ENCODE measurements around the gene DAPK1.

Gene DAPK1

DNA sequence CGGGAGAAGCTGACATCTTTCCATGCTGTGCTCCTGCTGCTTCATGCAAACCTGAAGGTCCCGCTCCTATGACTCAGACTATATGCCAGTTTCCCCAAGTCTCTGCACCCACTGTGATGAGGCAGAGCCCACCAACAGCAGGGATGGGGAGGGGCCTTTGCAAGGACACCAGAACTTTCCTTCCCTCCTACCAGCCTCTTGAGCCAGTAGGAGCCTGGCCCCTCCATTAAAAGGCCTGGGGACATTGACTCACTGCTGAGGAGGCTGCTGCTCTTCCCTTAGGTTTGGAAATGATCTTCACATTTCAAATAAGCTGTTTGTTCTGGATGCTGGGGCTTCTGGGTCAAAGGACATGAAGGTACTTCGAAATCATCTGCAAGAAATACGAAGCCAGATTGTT lies 202.2 kb downstream of the DAPK1 start:
- no peak for DNase-seq

GRCh38 chr9:87701491-87701890 lies 203.8 kb downstream of the DAPK1 start:
- no peak for DNase-seq

- DNase-seq = no peak
Measured at GRCh38 chr9:87701931-87702421, 204.3 kb downstream of the DAPK1 start.

GRCh38 chr9:87702921-87703320 lies 205.3 kb downstream of the DAPK1 start:
- no peak for DNase-seq

DNA sequence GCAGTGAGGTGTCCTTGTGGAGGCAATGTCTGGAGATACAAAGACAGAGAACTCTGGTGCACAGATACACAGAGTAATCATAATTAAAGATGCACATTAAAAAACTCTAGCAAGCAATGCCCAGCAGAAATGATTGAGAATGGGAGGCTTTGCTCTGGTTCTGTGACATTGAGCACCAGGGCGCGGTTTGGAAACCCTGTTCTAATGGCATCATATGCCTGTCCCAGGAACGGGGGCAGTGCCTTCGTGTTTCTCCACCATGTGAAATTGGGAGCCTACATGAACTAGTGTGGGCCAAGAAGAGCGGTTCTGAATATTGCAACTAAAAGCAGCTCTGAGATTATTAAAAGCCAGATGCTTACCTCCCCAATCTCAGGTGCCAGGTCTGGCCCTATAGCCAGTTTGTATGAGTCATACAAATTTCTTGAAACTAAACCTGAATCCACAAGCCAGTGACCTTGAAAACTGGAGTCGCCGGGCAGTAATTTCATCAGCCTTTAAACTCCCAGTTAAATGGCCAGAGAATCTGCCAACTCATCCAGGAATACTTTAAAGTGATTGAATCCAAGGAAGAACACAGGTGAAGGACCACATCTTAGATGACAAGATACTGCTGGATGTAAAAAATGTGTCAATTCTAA lies 206.1 kb downstream of the DAPK1 start:
- DNase-seq = no peak

GRCh38 chr9:87704342-87704741 lies 206.7 kb downstream of the DAPK1 start:
- no peak for DNase-seq

DNA sequence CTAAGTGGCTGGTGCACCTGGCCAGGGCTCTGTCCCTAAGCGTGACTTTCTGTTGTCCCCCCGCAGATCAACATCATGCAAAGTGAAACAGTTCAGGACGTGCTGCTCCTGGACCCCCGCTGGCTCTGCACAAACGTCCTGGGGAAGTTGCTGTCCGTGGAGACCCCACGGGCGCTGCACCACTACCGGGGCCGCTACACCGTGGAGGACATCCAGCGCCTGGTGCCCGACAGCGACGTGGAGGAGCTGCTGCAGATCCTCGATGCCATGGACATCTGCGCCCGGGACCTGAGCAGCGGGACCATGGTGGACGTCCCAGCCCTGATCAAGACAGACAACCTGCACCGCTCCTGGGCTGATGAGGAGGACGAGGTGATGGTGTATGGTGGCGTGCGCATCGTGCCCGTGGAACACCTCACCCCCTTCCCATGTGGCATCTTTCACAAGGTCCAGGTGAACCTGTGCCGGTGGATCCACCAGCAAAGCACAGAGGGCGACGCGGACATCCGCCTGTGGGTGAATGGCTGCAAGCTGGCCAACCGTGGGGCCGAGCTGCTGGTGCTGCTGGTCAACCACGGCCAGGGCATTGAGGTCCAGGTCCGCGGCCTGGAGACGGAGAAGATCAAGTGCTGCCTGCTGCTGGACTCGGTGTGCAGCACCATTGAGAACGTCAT lies 208.5 kb downstream of the DAPK1 start:
- no peak for DNase-seq

DNA sequence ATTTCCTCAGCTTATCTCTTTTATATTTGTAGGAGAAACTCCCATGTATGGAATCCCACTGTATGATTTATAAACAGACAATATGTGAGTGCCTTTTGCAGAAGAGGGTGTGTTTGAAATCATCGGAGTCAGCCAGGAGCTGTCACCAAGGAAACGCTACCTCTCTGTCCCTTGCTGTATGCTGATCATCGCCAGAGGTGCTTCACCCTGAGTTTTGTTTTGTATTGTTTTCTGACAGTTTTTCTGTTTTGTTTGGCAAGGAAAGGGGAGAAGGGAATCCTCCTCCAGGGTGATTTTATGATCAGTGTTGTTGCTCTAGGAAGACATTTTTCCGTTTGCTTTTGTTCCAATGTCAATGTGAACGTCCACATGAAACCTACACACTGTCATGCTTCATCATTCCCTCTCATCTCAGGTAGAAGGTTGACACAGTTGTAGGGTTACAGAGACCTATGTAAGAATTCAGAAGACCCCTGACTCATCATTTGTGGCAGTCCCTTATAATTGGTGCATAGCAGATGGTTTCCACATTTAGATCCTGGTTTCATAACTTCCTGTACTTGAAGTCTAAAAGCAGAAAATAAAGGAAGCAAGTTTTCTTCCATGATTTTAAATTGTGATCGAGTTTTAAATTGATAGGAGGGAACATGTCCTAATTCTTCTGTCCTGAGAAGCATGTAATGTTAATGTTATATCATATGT lies 210.3 kb downstream of the DAPK1 start:
- no peak for DNase-seq

DNA sequence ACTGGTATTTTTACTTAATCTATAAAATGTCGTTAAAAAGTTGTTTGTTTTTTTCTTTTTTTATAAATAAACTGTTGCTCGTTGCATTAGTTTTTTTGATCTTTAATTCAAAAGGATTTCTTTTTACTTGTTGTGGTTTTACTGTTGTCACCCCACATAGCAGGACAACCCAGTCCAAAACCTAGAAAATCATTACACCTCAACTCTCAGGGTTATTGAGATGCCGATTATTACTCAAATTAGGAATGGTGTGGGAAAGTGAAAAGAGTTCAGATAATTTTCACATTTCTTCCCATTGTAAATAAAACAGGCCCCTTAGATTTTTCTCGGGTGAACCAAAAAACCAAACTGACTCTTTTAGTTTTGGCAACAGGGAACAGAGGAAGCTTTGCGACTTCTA lies 210.9 kb downstream of the DAPK1 start:
- DNase-seq = no peak

- no peak for DNase-seq
Measured at GRCh38 chr9:87708986-87709728, 211.5 kb downstream of the DAPK1 start.

- no peak for DNase-seq
Measured at GRCh38 chr9:87710443-87710842, 212.8 kb downstream of the DAPK1 start.

DNA sequence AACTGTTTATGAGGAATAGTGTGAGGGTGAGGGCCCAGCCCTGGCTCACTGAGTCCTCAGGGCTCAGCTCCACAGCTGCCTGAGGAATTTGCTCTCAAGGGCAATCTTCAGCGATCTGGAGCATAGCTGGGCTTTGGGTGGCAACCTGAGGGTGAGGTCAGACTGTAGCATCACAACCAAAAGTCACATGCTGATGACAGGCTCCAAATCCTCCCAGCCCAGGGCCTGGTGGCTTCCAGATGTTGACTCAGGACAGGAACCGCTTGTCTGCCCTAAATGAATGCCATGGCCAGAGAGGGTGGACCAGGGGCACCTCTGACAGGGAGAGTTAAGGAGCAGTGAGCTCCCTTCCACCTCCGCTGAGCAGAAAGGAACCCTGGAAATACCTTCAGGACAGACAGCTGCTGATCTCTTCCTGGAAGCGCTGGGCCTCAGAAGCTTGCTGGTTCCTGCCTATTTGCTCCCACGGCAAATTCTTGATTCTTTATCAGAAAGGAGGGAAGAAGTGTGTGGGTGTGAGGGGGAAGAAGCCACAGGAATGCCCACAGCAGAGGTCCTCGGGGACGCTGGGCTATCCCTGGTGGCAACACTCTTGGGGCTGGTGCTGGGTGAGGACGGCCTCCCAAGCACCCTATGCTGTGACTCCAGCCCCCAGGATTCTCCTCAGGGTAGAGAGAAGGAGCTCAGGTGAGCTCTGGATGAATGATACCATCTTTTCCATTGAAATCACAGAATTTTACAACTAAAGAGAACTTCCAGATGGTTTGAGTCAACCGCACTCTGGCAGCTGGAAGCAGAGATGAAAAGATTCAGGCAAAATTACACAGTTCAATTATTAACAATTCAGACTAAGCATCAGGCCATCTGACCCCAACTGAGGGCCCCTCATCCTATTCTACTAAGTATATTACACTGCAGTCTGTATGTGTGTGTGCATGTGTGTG lies 214.5 kb downstream of the DAPK1 start:
- no peak for DNase-seq

DNA sequence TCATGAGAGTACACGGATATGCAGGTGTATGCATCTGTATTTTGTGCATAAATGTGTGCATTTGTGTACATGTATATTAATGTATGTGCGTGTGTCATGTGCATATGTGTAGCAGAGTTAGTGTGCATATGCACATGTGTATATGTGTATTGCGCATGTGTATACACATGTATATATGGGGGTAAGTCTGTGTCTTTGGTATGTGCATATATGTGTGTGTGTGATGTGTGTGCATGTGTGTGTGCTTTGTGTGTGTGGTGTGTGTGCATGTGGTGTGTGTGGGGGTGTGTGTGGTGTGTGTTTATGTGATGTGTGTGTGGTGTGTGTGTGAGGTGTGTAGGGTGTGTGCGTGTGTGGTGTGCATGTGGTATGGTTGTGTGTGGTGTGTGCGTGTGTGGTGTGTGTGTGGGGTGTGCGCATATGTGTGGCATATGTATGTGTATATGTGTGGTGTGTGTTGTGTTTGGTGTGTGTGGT lies 215.2 kb downstream of the DAPK1 start:
- no peak for DNase-seq

- no peak for DNase-seq
Measured at GRCh38 chr9:87713278-87713987, 215.8 kb downstream of the DAPK1 start.

DNA sequence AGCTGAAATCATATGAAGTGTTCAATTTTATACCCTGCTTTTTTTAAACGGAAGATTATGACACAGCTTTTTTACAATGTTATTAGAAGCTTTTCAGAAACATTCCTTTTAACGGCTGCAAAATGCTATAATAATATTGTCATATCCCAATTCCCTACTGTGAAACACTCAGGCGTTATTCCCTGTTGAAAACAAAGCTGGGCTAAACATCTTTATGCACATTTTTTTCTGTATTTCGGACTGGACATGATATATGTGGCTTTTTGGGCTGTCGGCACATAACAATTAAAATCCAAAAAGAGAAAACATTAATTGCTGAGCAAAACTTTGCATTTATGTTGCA lies 216.3 kb downstream of the DAPK1 start:
- DNase-seq = no peak

GRCh38 chr9:87714819-87715218 lies 217.2 kb downstream of the DAPK1 start:
- no peak for DNase-seq

GRCh38 chr9:87716141-87716540 lies 218.5 kb downstream of the DAPK1 start:
- DNase-seq = no peak

- no peak for DNase-seq
Measured at GRCh38 chr9:87717456-87717855, 219.8 kb downstream of the DAPK1 start.

GRCh38 chr9:87718231-87718630 lies 220.6 kb downstream of the DAPK1 start:
- DNase-seq = no peak

GRCh38 chr9:87718852-87719612 lies 221.4 kb downstream of the DAPK1 start:
- DNase-seq = no peak

DNA sequence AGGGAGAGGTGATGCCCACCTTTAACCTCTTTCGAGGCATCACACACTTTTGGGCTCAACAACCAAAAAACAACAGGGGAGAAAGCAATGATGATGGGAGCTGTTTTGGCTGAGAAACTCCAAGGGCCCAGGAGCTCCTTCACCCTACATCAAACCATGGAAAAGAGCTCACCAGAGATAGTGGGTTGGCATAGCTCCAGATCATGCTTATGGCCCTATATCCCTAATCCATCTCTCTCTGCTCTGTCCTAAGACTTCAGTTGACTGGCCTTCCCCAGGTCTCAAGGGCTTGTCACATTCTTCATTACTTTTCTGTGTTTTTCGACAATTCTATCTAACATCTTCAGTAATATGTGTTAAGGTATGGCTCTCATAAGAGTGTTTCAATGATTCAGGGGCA lies 222.5 kb downstream of the DAPK1 start:
- no peak for DNase-seq
